H1 (cell line): ENCODE results near the gene EED. TPM values are rescaled to one million over a fixed set of nuclear protein-coding genes. Genes with fewer than 3 reads are reported as not detected.

ENCODE experiments used
- CTCF ChIA-PET: fragments of 300-600 bp; sonication (Branson Sonifier 250); formaldehyde crosslinking; loops from one replicate; lab custom pipeline; 2021; ENCODE audit not compliant: partially characterized antibody; lab: Charles Lee
- POLR2A ChIA-PET: fragments of 300-600 bp; sonication (Branson Sonifier 250); formaldehyde crosslinking; loops from one replicate; lab custom pipeline; 2021; ENCODE audit warnings: inconsistent platforms; ENCODE audit not compliant: partially characterized antibody; lab: Charles Lee
- DNase-seq, 2 experiments: peaks; one replicate each; pipeline versions ENCODE4 v3.0.0 to v3.0.0-alpha.2; 2010 to 2022; ENCODE audit warnings: low spot score in 2 of 2, low read depth in 1 of 2, mixed read lengths in 1 of 2
- FAIRE-seq: peaks from 2 replicates; lab custom pipeline; 2011; peaks lifted over from hg19 to GRCh38; lab: Jason Lieb, UNC
- H2AFZ ChIP-seq: 2 replicates; pipeline ENCODE4 v1.8.1; 2012; ENCODE audit warnings: low read length, inconsistent platforms
- H2AK5ac ChIP-seq: 2 replicates; pipeline ENCODE4 v1.6.1; 2013; ENCODE audit warnings: low read depth, low read length
- H2BK120ac ChIP-seq: replicated peaks from 2 replicates; pipeline ENCODE3; 2013; ENCODE audit warnings: low read depth, low read length, inconsistent platforms
- H2BK12ac ChIP-seq: 2 replicates; pipeline ENCODE4 v1.6.1; 2013; ENCODE audit warnings: low read depth, low read length
- H2BK15ac ChIP-seq: 2 replicates; pipeline ENCODE4 v1.6.1; 2013; ENCODE audit warnings: low read length
- H2BK20ac ChIP-seq: 2 replicates; pipeline ENCODE4 v1.6.1; 2013; ENCODE audit warnings: low read length
- H2BK5ac ChIP-seq: 2 replicates; pipeline ENCODE4 v1.6.1; 2013; ENCODE audit warnings: low read depth, low read length
- H3K14ac ChIP-seq: 2 replicates; pipeline ENCODE4 v1.6.1; 2013; ENCODE audit warnings: inconsistent platforms; ENCODE audit not compliant: insufficient read length
- H3K18ac ChIP-seq: 2 replicates; pipeline ENCODE4 v1.6.1; 2013; ENCODE audit warnings: low read length; ENCODE audit errors: extremely low read depth
- H3K23ac ChIP-seq: 2 replicates; pipeline ENCODE4 v1.6.1; 2013; ENCODE audit warnings: inconsistent platforms; ENCODE audit not compliant: insufficient read length
- H3K23me2 ChIP-seq: 2 replicates; pipeline ENCODE4 v1.6.1; 2013; ENCODE audit warnings: low read depth, low read length
- H3K27ac ChIP-seq: 2 replicates; pipeline ENCODE4 v1.6.1; 2011; ENCODE audit warnings: low read depth, low read length, inconsistent platforms
- H3K27me3 ChIP-seq, 4 experiments: replicated peaks in 1 of 4; 1 replicate in 1 of 4; 2 replicates in 3 of 4; pipeline versions ENCODE4 v1.6.1 to v1.8.1; 2011 to 2013; ENCODE audit warnings: low read length in 3 of 4, mild to moderate bottlenecking in 3 of 4, inconsistent platforms in 2 of 4, mixed read lengths in 2 of 4, moderate library complexity in 1 of 4; ENCODE audit not compliant: control insufficient read depth in 3 of 4, insufficient read depth in 3 of 4; ENCODE audit errors: extremely low read depth in 1 of 4
- H3K36me3 ChIP-seq, 4 experiments: 2 replicates each; pipeline versions ENCODE4 v1.6.1 to v1.8.1; 2011 to 2013; ENCODE audit warnings: mild to moderate bottlenecking in 4 of 4, low read length in 3 of 4, moderate library complexity in 2 of 4, control low read depth in 1 of 4, inconsistent platforms in 1 of 4; ENCODE audit not compliant: insufficient read depth in 4 of 4, control insufficient read depth in 2 of 4
- H3K4ac ChIP-seq: replicated peaks from 2 replicates; pipeline ENCODE3; 2013; ENCODE audit warnings: low read length, low read depth, mixed read lengths, inconsistent platforms; ENCODE audit not compliant: insufficient read length
- H3K4me1 ChIP-seq, 4 experiments: replicated peaks in 1 of 4; 1 replicate in 1 of 4; 2 replicates in 3 of 4; pipeline versions ENCODE4 v1.6.1 to v1.8.1; 2011 to 2013; ENCODE audit warnings: low read length in 3 of 4, inconsistent platforms in 2 of 4, mixed read lengths in 1 of 4; ENCODE audit not compliant: insufficient read depth in 4 of 4, control insufficient read depth in 3 of 4
- H3K4me2 ChIP-seq, 2 experiments: 2 replicates each; pipeline versions ENCODE4 v1.6.1 to v1.8.1; 2011 to 2013; ENCODE audit warnings: low read depth in 2 of 2, low read length in 2 of 2, control low read depth in 1 of 2, inconsistent platforms in 1 of 2, mild to moderate bottlenecking in 1 of 2; ENCODE audit not compliant: insufficient read depth in 1 of 2
- H3K4me3 ChIP-seq, 4 experiments: fragments of 200-600, 300-600 bp in 1 of 4; sonication (generic), shearing (Covaris generic), sonication (Bioruptor Twin) in 1 of 4; 2 replicates each; pipeline versions ENCODE4 v1.5.1 to v1.8.1; 2011 to 2016; ENCODE audit warnings: low read length in 4 of 4, low read depth in 3 of 4, control low read depth in 2 of 4, inconsistent platforms in 2 of 4, mild to moderate bottlenecking in 2 of 4, mixed read lengths in 1 of 4, moderate library complexity in 1 of 4; ENCODE audit not compliant: insufficient read depth in 2 of 4; ENCODE audit errors: extremely low read depth in 1 of 4
- H3K56ac ChIP-seq: replicated peaks from 2 replicates; pipeline ENCODE3; 2013; ENCODE audit warnings: low read depth, mild to moderate bottlenecking, mixed read lengths, low read length, inconsistent platforms; ENCODE audit not compliant: insufficient read length
- H3K79me1 ChIP-seq: 2 replicates; pipeline ENCODE4 v1.6.1; 2013; ENCODE audit warnings: low read depth, low read length, control low read depth
- H3K79me2 ChIP-seq, 2 experiments: 2 replicates each; pipeline versions ENCODE4 v1.6.1 to v1.8.1; 2012 to 2013; ENCODE audit warnings: low read length in 2 of 2, mild to moderate bottlenecking in 2 of 2, inconsistent platforms in 1 of 2; ENCODE audit not compliant: insufficient read depth in 2 of 2, control insufficient read depth in 1 of 2
- H3K9ac ChIP-seq, 4 experiments: replicated peaks in 1 of 4; 1 replicate in 1 of 4; 2 replicates in 3 of 4; pipeline versions ENCODE4 v1.6.1 to v1.8.1; 2011 to 2013; ENCODE audit warnings: low read depth in 3 of 4, low read length in 3 of 4, control low read depth in 2 of 4, mild to moderate bottlenecking in 2 of 4, moderate library complexity in 2 of 4, inconsistent platforms in 1 of 4; ENCODE audit errors: extremely low read depth in 1 of 4
- H3K9me3 ChIP-seq, 2 experiments: 2 replicates each; pipeline versions ENCODE4 v1.6.1 to v1.8.1; 2012 to 2013; ENCODE audit warnings: mild to moderate bottlenecking in 2 of 2, moderate library complexity in 2 of 2, control low read depth in 1 of 2, inconsistent platforms in 1 of 2, low read depth in 1 of 2, low read length in 1 of 2, mixed read lengths in 1 of 2; ENCODE audit not compliant: insufficient read depth in 2 of 2
- H4K20me1 ChIP-seq, 2 experiments: replicated peaks in 1 of 2; 2 replicates each; pipeline versions ENCODE3 to v1.8.1; 2011 to 2013; ENCODE audit warnings: inconsistent platforms in 2 of 2, low read length in 2 of 2, mild to moderate bottlenecking in 1 of 2; ENCODE audit not compliant: insufficient read depth in 2 of 2, control insufficient read depth in 1 of 2
- H4K5ac ChIP-seq: 2 replicates; pipeline ENCODE4 v1.6.1; 2013; ENCODE audit warnings: low read length, low read depth, mixed read lengths, inconsistent platforms; ENCODE audit not compliant: insufficient read length
- H4K8ac ChIP-seq: 2 replicates; pipeline ENCODE4 v1.8.0; 2013; ENCODE audit warnings: mild to moderate bottlenecking, moderate library complexity, low read length, inconsistent platforms; ENCODE audit not compliant: insufficient read depth; ENCODE audit errors: extremely low read depth
- H4K91ac ChIP-seq: replicated peaks from 2 replicates; pipeline ENCODE3; 2013; ENCODE audit warnings: low read length, mixed read lengths, inconsistent platforms; ENCODE audit not compliant: insufficient read length
- CHD1 ChIP-seq: IDR thresholded peaks from 2 replicates; pipeline ENCODE4 v1.6.1; 2012; ENCODE audit warnings: low read depth, low read length, improper control_type of control experiment
- CHD2 ChIP-seq: IDR thresholded peaks from 2 replicates; pipeline ENCODE4 v1.6.1; 2012; ENCODE audit warnings: low read length, improper control_type of control experiment
- FOSL1 ChIP-seq: IDR thresholded peaks from 2 replicates; pipeline ENCODE4 v1.6.1; 2011; ENCODE audit warnings: mild to moderate bottlenecking, low read depth, low read length, moderate library complexity; ENCODE audit not compliant: insufficient read depth
- NRF1 ChIP-seq: IDR thresholded peaks from 2 replicates; pipeline ENCODE4 v1.6.1; 2011; ENCODE audit warnings: mild to moderate bottlenecking, low read depth, low read length, improper control_type of control experiment
- RXRA ChIP-seq: IDR thresholded peaks from 2 replicates; pipeline ENCODE4 v1.6.1; 2011; ENCODE audit warnings: low read depth, mild to moderate bottlenecking, low read length, moderate library complexity; ENCODE audit not compliant: insufficient read depth
- SAP30 ChIP-seq: fragments of 300-600 bp; sonication (generic); IDR thresholded peaks from 2 replicates; pipeline ENCODE4 v1.7.1; 2012; ENCODE audit warnings: low read length, moderate library complexity, mild to moderate bottlenecking, inconsistent platforms; ENCODE audit not compliant: insufficient read depth, insufficient replicate concordance
- SP1 ChIP-seq: IDR thresholded peaks from 2 replicates; pipeline ENCODE4 v1.6.1; 2011; ENCODE audit warnings: low read depth, low read length
- SUZ12 ChIP-seq: fragments of 200-600 bp; sonication (generic); IDR thresholded peaks from 2 replicates; pipeline ENCODE4 v1.6.1; 2012; ENCODE audit warnings: mild to moderate bottlenecking, inconsistent platforms, low read length, moderate library complexity, mixed read lengths
- TEAD4 ChIP-seq: IDR thresholded peaks from 2 replicates; pipeline ENCODE4 v1.6.1; 2012; ENCODE audit warnings: low read depth, low read length, inconsistent platforms, mixed read lengths
- WGBS, 2 experiments: shearing (Covaris generic) in 1 of 2; methylation state at CpG; one replicate each; pipeline versions ENCODE4 v1.1.6 to v1.1.7; 2013 to 2015; ENCODE audit warnings: low lambda C conversion rate in 2 of 2, mixed read lengths in 2 of 2, inconsistent platforms in 1 of 2, low coverage in 1 of 2, missing lambda C conversion rate in 1 of 2; ENCODE audit not compliant: insufficient replicate concordance in 2 of 2, insufficient coverage in 1 of 2, insufficient read length in 1 of 2; ENCODE audit errors: extremely low coverage in 1 of 2, missing lambda C conversion rate in 1 of 2; 5-methylcytosine and 5-hydroxymethylcytosine counted together
- polyA plus RNA-seq, 7 experiments: library from polyadenylated mRNA; depleted of rRNA in 3 of 7; stranded (reverse) in 5 of 7; unstranded in 2 of 7; fragments of >200 nt in 5 of 7; fragments of 200-250 nt in 2 of 7; gene quantifications; 1 replicate in 5 of 7; 2 replicates in 1 of 7; 4 replicates in 1 of 7; pipeline versions ENCODE4 v1.2.1 to v1.2.3, GENCODE V29; 2011 to 2013; ENCODE audit warnings: missing spikeins in 2 of 7, mixed read lengths in 2 of 7
- total RNA-seq: library from RNA; stranded (reverse); fragmentation: NEBNext Ultra II Directional; extraction: Animal tissue kit (Norgen Biotek cat#: 25700); gene quantifications from 2 replicates; pipeline ENCODE4 v1.2.1, GENCODE V29; 2021
- TF ChIP-seq, protein P1 (sequence below): IDR thresholded peaks from 2 replicates; pipeline ENCODE4 v1.6.1; 2012; ENCODE audit warnings: inconsistent platforms
- TF ChIP-seq, protein P2 (sequence below), 3 experiments: IDR thresholded peaks; 1 replicate in 2 of 3; 2 replicates in 1 of 3; pipeline versions ENCODE4 v1.5.1 to v1.6.1; 2011; ENCODE audit warnings: low read length in 3 of 3, mild to moderate bottlenecking in 3 of 3, inconsistent platforms in 2 of 3, low read depth in 1 of 3, moderate library complexity in 1 of 3; ENCODE audit not compliant: insufficient read depth in 1 of 3; ENCODE audit errors: control extremely low read depth in 1 of 3

The EED gene
- total and polyA plus RNA-seq, 2 of the 8 experiments (the other 6 are each of a cell fraction or from before 2014, with no cell fraction given) = 12.6 to 26.9 TPM

DNA sequence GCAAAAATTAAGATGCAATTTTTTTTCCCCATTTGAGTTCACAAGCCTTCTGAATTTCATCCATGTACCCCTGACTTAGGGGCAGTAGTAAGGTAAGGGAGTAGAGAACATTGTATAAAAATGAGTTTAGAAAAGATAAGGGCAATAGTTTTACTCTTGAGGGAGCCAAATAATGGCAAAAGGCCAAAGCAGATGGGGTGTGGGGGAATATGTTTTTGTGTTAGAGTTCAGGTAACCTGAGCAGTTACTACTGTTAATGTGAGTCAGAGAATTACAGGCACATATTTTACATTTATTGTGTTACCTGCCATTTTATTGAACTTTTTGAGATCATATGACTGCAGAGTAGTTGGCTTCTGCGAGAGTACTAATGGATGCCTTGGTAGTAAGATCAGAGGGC, 3.1 kb downstream of the EED start:
- Histone ChIP-seq H3K79me1 (no peaks in the 10 kb centered on the region; the same call in 1 of the 2 replicates), H3K56ac (no peak overlapping the region), H2AFZ (no peak overlapping the region), H3K27me3 (no peaks in the 10 kb centered on the region), H3K9ac (no peak overlapping the region), H3K27ac (no peak overlapping the region), H3K14ac (no peak overlapping the region), H3K4me1 (peaks cover 0 to 11% (median 5%) of the 10 kb centered on the region in 4 experiments; a peak in 5 of 7 replicates), H2BK120ac (no peak overlapping the region), H3K23ac (no peak overlapping the region), H4K91ac (no peak overlapping the region), H3K4me3 (no peak overlapping the region), H2BK5ac (no peak overlapping the region), H3K18ac (no peak overlapping the region), H4K20me1 (peaks cover 0 to 1% of the 10 kb centered on the region in 2 experiments), H2BK20ac (no peak overlapping the region), H3K23me2 (no peaks in the 10 kb centered on the region), H2AK5ac (no peak overlapping the region), H3K4me2 (peak overlapping the region in 1 of 2 experiments; percentile 16; a peak in 1 of 4 replicates), H2BK12ac (no peak overlapping the region), H4K8ac (no peak overlapping the region), H3K4ac (no peak overlapping the region), H3K9me3 (no peaks in the 10 kb centered on the region), H4K5ac (no peak overlapping the region), H3K79me2 (peaks cover 0 to 72% of the 10 kb centered on the region in 2 experiments; a peak in 3 of 4 replicates), H3K36me3 (no peaks in the 10 kb centered on the region; a peak in 1 of 8 replicates), H2BK15ac (no peak overlapping the region)
- FAIRE-seq (no peak), DNase-seq (no peak)
- WGBS, 2 experiments = 88% methylated on average over 1 of the region's 1 CpG; no CpG with 5 or more reads in 1 of the 2 experiments
- ChIA-PET CTCF (interaction anchor here (1.0 to 1.6 kb wide), 2 partner anchors 27 to 206 kb away, joined by 3 to 4 read pairs; no protein-coding TSS in a partner anchor), POLR2A (no interaction called here)
- TF ChIP-seq TEAD4 = no peak
- TF ChIP-seq CHD1 = no peak
- no peak for TF ChIP-seq RXRA
- TF ChIP-seq, protein P1, sequence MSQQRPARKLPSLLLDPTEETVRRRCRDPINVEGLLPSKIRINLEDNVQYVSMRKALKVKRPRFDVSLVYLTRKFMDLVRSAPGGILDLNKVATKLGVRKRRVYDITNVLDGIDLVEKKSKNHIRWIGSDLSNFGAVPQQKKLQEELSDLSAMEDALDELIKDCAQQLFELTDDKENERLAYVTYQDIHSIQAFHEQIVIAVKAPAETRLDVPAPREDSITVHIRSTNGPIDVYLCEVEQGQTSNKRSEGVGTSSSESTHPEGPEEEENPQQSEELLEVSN = no peak
- no peak for TF ChIP-seq SUZ12
- TF ChIP-seq, protein P2, sequence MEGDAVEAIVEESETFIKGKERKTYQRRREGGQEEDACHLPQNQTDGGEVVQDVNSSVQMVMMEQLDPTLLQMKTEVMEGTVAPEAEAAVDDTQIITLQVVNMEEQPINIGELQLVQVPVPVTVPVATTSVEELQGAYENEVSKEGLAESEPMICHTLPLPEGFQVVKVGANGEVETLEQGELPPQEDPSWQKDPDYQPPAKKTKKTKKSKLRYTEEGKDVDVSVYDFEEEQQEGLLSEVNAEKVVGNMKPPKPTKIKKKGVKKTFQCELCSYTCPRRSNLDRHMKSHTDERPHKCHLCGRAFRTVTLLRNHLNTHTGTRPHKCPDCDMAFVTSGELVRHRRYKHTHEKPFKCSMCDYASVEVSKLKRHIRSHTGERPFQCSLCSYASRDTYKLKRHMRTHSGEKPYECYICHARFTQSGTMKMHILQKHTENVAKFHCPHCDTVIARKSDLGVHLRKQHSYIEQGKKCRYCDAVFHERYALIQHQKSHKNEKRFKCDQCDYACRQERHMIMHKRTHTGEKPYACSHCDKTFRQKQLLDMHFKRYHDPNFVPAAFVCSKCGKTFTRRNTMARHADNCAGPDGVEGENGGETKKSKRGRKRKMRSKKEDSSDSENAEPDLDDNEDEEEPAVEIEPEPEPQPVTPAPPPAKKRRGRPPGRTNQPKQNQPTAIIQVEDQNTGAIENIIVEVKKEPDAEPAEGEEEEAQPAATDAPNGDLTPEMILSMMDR (IDR thresholded peaks at IDR 0.05; ENCODE audit: control extremely low read depth in 1 of 3, insufficient read depth in 1 of 3, low read depth in 1 of 3, low read length in 3 of 3) = no peak
- TF ChIP-seq FOSL1 = no peak
- no peak for TF ChIP-seq SAP30
- TF ChIP-seq NRF1 = no peak
- TF ChIP-seq CHD2 = no peak
- TF ChIP-seq SP1 = no peak
